Measurements from ENCODE around the gene CEMIP2. TPM values are rescaled to one million over a fixed set of nuclear protein-coding genes. Genes with fewer than 3 reads are reported as not detected.

Gene CEMIP2
- total RNA-seq, 1 experiment from 2014 or later: 14.8 TPM

- Histone ChIP-seq H3K9me3 (ENCODE audit: control insufficient read depth, insufficient read depth, low read depth, low read length) (no peaks in the 10 kb centered on the region), H3K27me3 (ENCODE audit: control insufficient read depth, insufficient read depth, low read length) (no peaks in the 10 kb centered on the region), H3K27ac (ENCODE audit: low read length) (no peak overlapping the region), H3K4me1 (ENCODE audit: control insufficient read depth, insufficient read depth, low read length) (no peaks in the 10 kb centered on the region), H3K36me3 (ENCODE audit: control insufficient read depth, insufficient read depth, low read length) (no peaks in the 10 kb centered on the region), H3K4me3 (ENCODE audit: low read depth in 2 of 2, low read length in 2 of 2) (no peak overlapping the region)
- intact Hi-C loops (cut with micrococcal nuclease; ENCODE audit: unreplicated experiment) (no loop called here), in situ Hi-C loops (cut with HindIII; ENCODE audit: low pct_unique_long_range_greater_than_20kb, low sequenced_read_pairs) (no loop called here)
- DNase-seq (ENCODE audit: low read depth, low spot score) (no peak), ATAC-seq (no peak)
- TF ChIP-seq CTCF (IDR thresholded peaks at IDR 0.05): no peak
- no peak for TF ChIP-seq REST (IDR thresholded peaks at IDR 0.05; ENCODE audit: insufficient read depth in 1 of 2, low read depth in 2 of 2, low read length in 1 of 2)
- no peak for TF ChIP-seq SIN3A (IDR thresholded peaks at IDR 0.05; ENCODE audit: borderline replicate concordance, insufficient read depth, low read depth, low read length)
- TF ChIP-seq TCF7L2 (IDR thresholded peaks at IDR 0.05; ENCODE audit: low read depth, low read length): no peak
- no peak for TF ChIP-seq POLR2AphosphoS5 (IDR thresholded peaks at IDR 0.05; ENCODE audit: low read depth, low read length)
- POLR2A ChIA-PET: interaction anchor here (0.5 kb wide), 1 partner anchor 9 kb away, joined by 3 read pairs; no protein-coding TSS in a partner anchor
- CTCF ChIA-PET: no interaction called here
- no TSS peak for BruUV-seq (replicated peaks)
These were observed 9.8 kb upstream of the CEMIP2 start for GRCh38 chr9:71778085-71778484.

- Histone ChIP-seq H3K4me3 (ENCODE audit: low read depth in 2 of 2, low read length in 2 of 2) (no peak overlapping the region), H3K27ac (ENCODE audit: low read length) (no peak overlapping the region), H3K36me3 (ENCODE audit: control insufficient read depth, insufficient read depth, low read length) (no peaks in the 10 kb centered on the region), H3K4me1 (ENCODE audit: control insufficient read depth, insufficient read depth, low read length) (no peaks in the 10 kb centered on the region), H3K9me3 (ENCODE audit: control insufficient read depth, insufficient read depth, low read depth, low read length) (no peaks in the 10 kb centered on the region), H3K27me3 (ENCODE audit: control insufficient read depth, insufficient read depth, low read length) (no peaks in the 10 kb centered on the region)
- in situ Hi-C loops (cut with HindIII; ENCODE audit: low pct_unique_long_range_greater_than_20kb, low sequenced_read_pairs): no loop called here
- intact Hi-C loops (cut with micrococcal nuclease; ENCODE audit: unreplicated experiment): no loop called here
- CTCF ChIA-PET: no interaction called here
- TF ChIP-seq SIN3A (IDR thresholded peaks at IDR 0.05; ENCODE audit: borderline replicate concordance, insufficient read depth, low read depth, low read length) (no peak), TCF7L2 (IDR thresholded peaks at IDR 0.05; ENCODE audit: low read depth, low read length) (no peak), POLR2AphosphoS5 (IDR thresholded peaks at IDR 0.05; ENCODE audit: low read depth, low read length) (no peak), REST (IDR thresholded peaks at IDR 0.05; ENCODE audit: insufficient read depth in 1 of 2, low read depth in 2 of 2, low read length in 1 of 2) (no peak), CTCF (IDR thresholded peaks at IDR 0.05) (no peak)
- BruUV-seq (replicated peaks): no TSS peak
- no peak for ATAC-seq
- POLR2A ChIA-PET: no interaction called here
- DNase-seq (ENCODE audit: low read depth, low spot score): no peak
These were observed 6.6 kb upstream of the CEMIP2 start for GRCh38 chr9:71774920-71775319.

Measured in Panc1 (cell line).